ENCODE data around the gene MAP4K3. TPM values are rescaled to one million over a fixed set of nuclear protein-coding genes. Genes with fewer than 3 reads are reported as not detected.
A peak's percentile ranks its signal among the peaks of the same experiment; 100 is the strongest.

The MAP4K3 gene
- total RNA-seq, 1 donor from 2014 or later = 16.6 TPM

DNA sequence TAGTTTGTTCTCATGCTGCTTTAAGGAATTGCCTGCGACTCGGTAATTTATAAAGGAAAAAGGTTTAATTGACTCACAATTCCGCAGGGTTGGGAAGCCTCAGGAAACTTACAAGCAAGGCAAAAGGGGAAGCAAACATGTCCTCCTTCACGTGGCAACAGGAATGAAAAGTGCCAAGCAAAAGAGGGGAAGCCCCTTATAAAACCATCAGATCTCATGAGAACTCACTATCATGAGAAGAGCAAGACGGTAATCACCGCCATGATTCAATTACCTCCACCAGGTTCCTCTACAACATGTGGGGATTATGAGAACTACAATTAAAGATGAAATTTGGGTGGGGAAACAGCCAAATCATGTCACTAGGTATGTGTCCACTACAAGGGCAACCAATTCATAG, 53.9 kb downstream of the MAP4K3 start:
- Mint-ChIP-seq H3K4me1 (peaks cover 16% of the 10 kb centered on the region), H3K9me3 (peaks cover 13% of the 10 kb centered on the region), H3K27ac (no peak overlapping the region), H3K27me3 (no peaks in the 10 kb centered on the region), H3K36me3 (ENCODE audit: low read depth) (peaks cover 4% of the 10 kb centered on the region), H3K4me3 (no peak overlapping the region)
- DNase-seq = no peak
- intact Hi-C loops (cut with micrococcal nuclease) = no loop called here

- H3K36me3 Mint-ChIP-seq (ENCODE audit: low read depth) = peaks cover 4% of the 10 kb centered on the region
- peaks cover 24% of the 10 kb centered on the region for H3K4me1 Mint-ChIP-seq
- DNase-seq = no peak
- peaks cover 13% of the 10 kb centered on the region for H3K9me3 Mint-ChIP-seq
- no peak overlapping the region for H3K4me3 Mint-ChIP-seq
- H3K27ac Mint-ChIP-seq = no peak overlapping the region
- intact Hi-C loops (cut with micrococcal nuclease) = no loop called here
- H3K27me3 Mint-ChIP-seq = no peaks in the 10 kb centered on the region
Measured at GRCh38 chr2:39381653-39382052, 55.4 kb downstream of the MAP4K3 start.

DNA sequence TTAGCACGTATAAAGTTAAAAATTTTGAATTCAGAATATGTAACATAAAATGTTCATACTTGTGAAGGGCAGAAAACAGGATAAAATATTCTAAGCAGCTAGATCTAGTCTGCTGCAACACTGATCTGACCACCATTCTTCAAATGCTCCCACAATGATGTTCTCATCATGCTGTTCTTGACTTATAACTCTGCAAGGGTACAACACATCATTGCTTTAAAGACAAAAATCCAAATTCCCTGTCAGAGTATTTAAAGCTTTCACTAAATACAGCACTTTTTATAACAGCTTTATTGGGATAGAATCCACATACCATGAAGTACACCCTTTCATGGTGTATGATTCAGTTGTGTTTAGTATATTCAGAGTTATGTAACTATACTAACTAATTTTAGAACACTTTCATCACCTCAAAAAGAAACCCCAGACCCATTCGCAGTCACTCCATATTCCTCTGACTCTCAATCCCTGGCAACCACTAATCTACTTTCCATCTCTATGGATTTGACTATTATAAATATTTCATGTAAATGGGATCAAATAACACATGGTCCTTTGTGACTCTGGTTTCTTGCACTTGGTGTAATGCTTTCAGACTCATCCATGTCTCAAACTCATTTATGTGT, 56.4 kb downstream of the MAP4K3 start:
- H3K36me3 Mint-ChIP-seq (ENCODE audit: low read depth) = peaks cover 7% of the 10 kb centered on the region
- H3K9me3 Mint-ChIP-seq = peaks cover 14% of the 10 kb centered on the region
- no peak overlapping the region for H3K4me3 Mint-ChIP-seq
- H3K27me3 Mint-ChIP-seq = no peaks in the 10 kb centered on the region
- intact Hi-C loops (cut with micrococcal nuclease) = no loop called here
- peaks cover 28% of the 10 kb centered on the region for H3K4me1 Mint-ChIP-seq
- DNase-seq = no peak
- no peak overlapping the region for H3K27ac Mint-ChIP-seq

GRCh38 chr2:39379643-39380524, 57.2 kb downstream of the MAP4K3 start:
- Mint-ChIP-seq H3K4me3 (no peak overlapping the region), H3K27me3 (no peaks in the 10 kb centered on the region), H3K36me3 (ENCODE audit: low read depth) (peaks cover 11% of the 10 kb centered on the region), H3K27ac (peak overlapping the region; percentile 27), H3K9me3 (peaks cover 12% of the 10 kb centered on the region), H3K4me1 (peaks cover 29% of the 10 kb centered on the region)
- DNase-seq = peak; percentile 65
- intact Hi-C loops (cut with micrococcal nuclease) = loop anchor here (2.0 to 5.0 kb wide), 2 partner anchors 351 to 397 kb away; partner anchors contain the start of gene THUMPD2

GRCh38 chr2:39378968-39379367, 58.1 kb downstream of the MAP4K3 start:
- no peak overlapping the region for H3K27ac Mint-ChIP-seq

DNA sequence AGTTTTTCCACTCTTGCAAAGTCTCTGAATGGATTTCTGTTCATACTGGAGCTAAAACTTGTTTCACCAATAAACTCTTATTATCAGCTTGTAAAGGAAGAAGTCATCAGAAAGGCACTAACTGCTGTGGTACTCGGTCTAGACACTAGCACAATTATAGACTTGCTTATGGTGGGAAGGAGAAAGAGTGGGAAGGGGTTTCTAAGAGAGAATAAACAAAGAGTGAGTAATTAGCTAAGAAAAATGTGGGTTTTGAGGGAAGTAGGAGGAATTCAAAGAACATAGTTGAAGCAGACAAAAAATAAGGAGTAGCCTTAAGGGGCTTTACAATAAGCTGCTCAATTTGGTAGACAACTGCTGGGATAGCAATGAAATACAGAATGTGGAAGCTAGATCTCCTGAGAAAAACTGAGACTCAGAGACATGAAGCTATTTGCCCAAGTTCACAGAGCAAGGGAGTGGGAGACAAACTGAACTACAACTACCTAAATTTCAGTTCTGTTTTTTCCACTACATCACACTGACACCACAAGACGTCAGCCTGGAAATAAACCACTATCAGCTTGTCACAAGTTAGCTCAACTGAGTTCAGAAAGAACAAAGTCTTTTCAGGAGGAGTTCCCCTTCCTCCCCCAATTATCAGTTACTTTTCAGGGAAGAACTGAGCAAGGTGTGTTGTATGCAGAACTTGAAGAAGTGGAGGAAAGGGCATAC, 59.7 kb downstream of the MAP4K3 start:
- H3K27ac Mint-ChIP-seq = peak overlapping the region; percentile 85
- peak; percentile 71 for DNase-seq
- H3K36me3 Mint-ChIP-seq (ENCODE audit: low read depth) = peaks cover 26% of the 10 kb centered on the region
- intact Hi-C loops (cut with micrococcal nuclease) = loop anchor here (1.0 to 5.0 kb wide), 6 partner anchors 31 to 400 kb away; partner anchors contain the start of genes MAP4K3 and THUMPD2
- no peaks in the 10 kb centered on the region for H3K27me3 Mint-ChIP-seq
- H3K4me1 Mint-ChIP-seq = peaks cover 25% of the 10 kb centered on the region
- peak overlapping the region; percentile 36 for H3K4me3 Mint-ChIP-seq
- peaks cover 26% of the 10 kb centered on the region for H3K9me3 Mint-ChIP-seq

More at GRCh38 chr2:39378968-39379367, 58.1 kb downstream of the MAP4K3 start:
- intact Hi-C loops (cut with micrococcal nuclease) = loop anchor here (2.0 to 5.0 kb wide), 2 partner anchors 352 to 398 kb away; partner anchors contain the start of gene THUMPD2
- Mint-ChIP-seq H3K4me1 (peaks cover 29% of the 10 kb centered on the region), H3K36me3 (ENCODE audit: low read depth) (peaks cover 11% of the 10 kb centered on the region), H3K4me3 (no peak overlapping the region), H3K9me3 (peaks cover 10% of the 10 kb centered on the region), H3K27me3 (no peaks in the 10 kb centered on the region)
- DNase-seq = no peak

DNA sequence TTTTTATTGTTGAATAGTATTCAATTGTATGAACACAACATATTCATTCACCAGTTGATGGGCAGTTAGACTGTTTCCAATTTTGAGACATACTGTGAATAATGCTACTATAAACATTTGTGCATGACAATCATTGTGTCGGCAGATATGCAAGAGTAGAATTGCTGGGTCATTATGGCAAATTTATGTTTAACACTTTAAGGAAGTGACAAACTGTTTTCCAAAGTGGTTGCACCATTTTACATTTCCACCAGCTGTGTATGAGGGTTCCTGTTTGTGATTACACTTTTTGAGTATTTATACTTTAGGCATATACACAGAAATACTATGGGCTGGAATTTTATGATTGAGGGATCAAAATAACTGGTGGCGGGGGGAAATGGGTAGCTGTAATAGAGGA, 61.2 kb downstream of the MAP4K3 start:
- DNase-seq = no peak
- peaks cover 29% of the 10 kb centered on the region for H3K9me3 Mint-ChIP-seq
- H3K27me3 Mint-ChIP-seq = no peaks in the 10 kb centered on the region
- intact Hi-C loops (cut with micrococcal nuclease) = loop anchor here (2.0 to 5.0 kb wide), 3 partner anchors 33 to 401 kb away; partner anchors contain the start of genes MAP4K3 and THUMPD2
- H3K4me1 Mint-ChIP-seq = peaks cover 23% of the 10 kb centered on the region
- H3K4me3 Mint-ChIP-seq = no peak overlapping the region
- H3K36me3 Mint-ChIP-seq (ENCODE audit: low read depth) = peaks cover 31% of the 10 kb centered on the region
- H3K27ac Mint-ChIP-seq = peak overlapping the region; percentile 23

- no peak overlapping the region for H3K27ac Mint-ChIP-seq
- H3K4me1 Mint-ChIP-seq = peaks cover 16% of the 10 kb centered on the region
- no peak for DNase-seq
- H3K4me3 Mint-ChIP-seq = no peak overlapping the region
- H3K9me3 Mint-ChIP-seq = peaks cover 33% of the 10 kb centered on the region
- intact Hi-C loops (cut with micrococcal nuclease) = no loop called here
- peaks cover 32% of the 10 kb centered on the region for H3K36me3 Mint-ChIP-seq (ENCODE audit: low read depth)
- H3K27me3 Mint-ChIP-seq = no peaks in the 10 kb centered on the region
Measured at GRCh38 chr2:39373181-39373802, 63.8 kb downstream of the MAP4K3 start.

GRCh38 chr2:39370101-39370500, 67.0 kb downstream of the MAP4K3 start:
- Mint-ChIP-seq H3K9me3 (peaks cover 32% of the 10 kb centered on the region), H3K27ac (no peak overlapping the region), H3K4me3 (no peak overlapping the region), H3K27me3 (no peaks in the 10 kb centered on the region), H3K36me3 (ENCODE audit: low read depth) (peaks cover 26% of the 10 kb centered on the region), H3K4me1 (peaks cover 3% of the 10 kb centered on the region)
- intact Hi-C loops (cut with micrococcal nuclease) = no loop called here
- no peak for DNase-seq

DNA sequence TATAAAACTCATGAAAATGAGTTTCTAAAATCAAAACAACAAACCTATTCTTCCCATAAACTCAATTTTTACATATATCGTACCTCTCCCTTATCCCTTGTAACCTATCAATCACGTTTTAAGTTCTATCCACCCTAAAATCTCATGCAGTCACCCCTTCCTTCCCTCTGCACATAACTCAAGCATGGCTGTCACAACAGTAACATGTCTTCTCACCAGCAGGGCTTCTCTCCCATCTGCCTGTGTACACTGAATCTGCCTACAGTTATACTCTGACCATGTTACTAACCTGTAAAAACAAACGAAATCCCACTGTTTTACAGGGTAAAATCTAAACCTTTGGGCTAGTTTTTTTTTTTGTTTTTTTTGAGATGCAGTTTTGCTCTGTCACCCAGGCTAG, 68.2 kb downstream of the MAP4K3 start:
- Mint-ChIP-seq H3K4me1 (peaks cover 3% of the 10 kb centered on the region), H3K4me3 (no peak overlapping the region), H3K36me3 (ENCODE audit: low read depth) (peaks cover 22% of the 10 kb centered on the region), H3K9me3 (peaks cover 28% of the 10 kb centered on the region), H3K27me3 (no peaks in the 10 kb centered on the region), H3K27ac (peak overlapping the region; percentile 1)
- intact Hi-C loops (cut with micrococcal nuclease) = no loop called here
- no peak for DNase-seq

DNA sequence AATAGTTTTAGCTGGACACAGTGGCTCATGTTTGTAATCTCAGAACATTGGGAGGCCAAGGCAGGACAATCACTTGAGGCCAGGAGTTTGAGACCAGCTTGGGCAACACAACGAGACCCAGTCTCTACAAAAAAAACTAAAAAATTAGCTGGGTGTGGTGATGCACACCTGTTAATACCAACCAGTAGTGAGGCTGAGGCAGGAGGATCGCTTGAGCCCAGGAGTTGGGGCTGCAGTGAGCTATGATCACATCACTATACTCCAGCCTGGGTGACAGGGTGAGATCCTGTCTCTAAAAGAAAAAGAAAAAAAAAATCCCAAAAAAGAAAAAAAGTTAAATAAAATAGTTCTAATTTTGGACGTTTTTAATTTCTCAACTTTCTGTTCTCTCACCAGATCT, 68.7 kb downstream of the MAP4K3 start:
- Mint-ChIP-seq H3K36me3 (ENCODE audit: low read depth) (peaks cover 18% of the 10 kb centered on the region), H3K27ac (no peak overlapping the region), H3K27me3 (no peaks in the 10 kb centered on the region), H3K4me3 (no peak overlapping the region), H3K4me1 (peaks cover 3% of the 10 kb centered on the region), H3K9me3 (peaks cover 24% of the 10 kb centered on the region)
- intact Hi-C loops (cut with micrococcal nuclease) = no loop called here
- DNase-seq = no peak

GRCh38 chr2:39362595-39362994, 74.5 kb downstream of the MAP4K3 start:
- intact Hi-C loops (cut with micrococcal nuclease) = no loop called here
- H3K4me1 Mint-ChIP-seq = no peaks in the 10 kb centered on the region

GRCh38 chr2:39361511-39361910, 75.6 kb downstream of the MAP4K3 start:
- no peaks in the 10 kb centered on the region for H3K4me1 Mint-ChIP-seq
- intact Hi-C loops (cut with micrococcal nuclease) = no loop called here
- peaks cover 22% of the 10 kb centered on the region for H3K9me3 Mint-ChIP-seq
- H3K36me3 Mint-ChIP-seq (ENCODE audit: low read depth) = peaks cover 23% of the 10 kb centered on the region
- DNase-seq = no peak
- no peaks in the 10 kb centered on the region for H3K27me3 Mint-ChIP-seq
- no peak overlapping the region for H3K27ac Mint-ChIP-seq
- no peak overlapping the region for H3K4me3 Mint-ChIP-seq

More at GRCh38 chr2:39362595-39362994, 74.5 kb downstream of the MAP4K3 start:
- no peak for DNase-seq
- H3K36me3 Mint-ChIP-seq (ENCODE audit: low read depth) = peaks cover 23% of the 10 kb centered on the region
- H3K27ac Mint-ChIP-seq = no peak overlapping the region
- H3K27me3 Mint-ChIP-seq = no peaks in the 10 kb centered on the region
- H3K4me3 Mint-ChIP-seq = no peak overlapping the region
- peaks cover 22% of the 10 kb centered on the region for H3K9me3 Mint-ChIP-seq
